GM18870 (cell line): ENCODE data around the gene GPX3.

Source experiments
- ATAC-seq: cut with Tn5 transposase; IDR thresholded peaks from one replicate; pipeline ENCODE4 v1.9.1; 2021; ENCODE audit warnings: moderate library complexity; ENCODE audit not compliant: unreplicated experiment

GPX3 gene

GRCh38 chr5:151012862-151013261 lies 7.5 kb upstream of the GPX3 start:
- ATAC-seq: no peak

GRCh38 chr5:151014680-151015343 lies 5.6 kb upstream of the GPX3 start:
- ATAC-seq: no peak

GRCh38 chr5:151015974-151016587 lies 4.3 kb upstream of the GPX3 start:
- no peak for ATAC-seq

GRCh38 chr5:151016700-151017099 lies 3.7 kb upstream of the GPX3 start:
- ATAC-seq: no peak

- no peak for ATAC-seq
Observed at GRCh38 chr5:151017897-151018296, 2.5 kb upstream of the GPX3 start.

GRCh38 chr5:151018846-151019245 lies 1.5 kb upstream of the GPX3 start:
- ATAC-seq: no peak

- ATAC-seq: no peak
Observed at GRCh38 chr5:151019331-151019730, 1.1 kb upstream of the GPX3 start.

- ATAC-seq: no peak
Observed at GRCh38 chr5:151021746-151022145, 1.4 kb downstream of the GPX3 start.

GRCh38 chr5:151022511-151023018 lies 2.2 kb downstream of the GPX3 start:
- ATAC-seq: no peak

GRCh38 chr5:151023047-151023615 lies 2.7 kb downstream of the GPX3 start:
- no peak for ATAC-seq

GRCh38 chr5:151023651-151024050 lies 3.3 kb downstream of the GPX3 start:
- no peak for ATAC-seq

- no peak for ATAC-seq
Observed at GRCh38 chr5:151024440-151025249, 4.3 kb downstream of the GPX3 start.

GRCh38 chr5:151025250-151025606 lies 4.8 kb downstream of the GPX3 start:
- ATAC-seq: no peak

GRCh38 chr5:151026088-151026487 lies 5.7 kb downstream of the GPX3 start:
- no peak for ATAC-seq

- ATAC-seq: no peak
Observed at GRCh38 chr5:151026679-151027078, 6.3 kb downstream of the GPX3 start.

- no peak for ATAC-seq
Observed at GRCh38 chr5:151027961-151028479, 7.6 kb downstream of the GPX3 start.

- no peak for ATAC-seq
Observed at GRCh38 chr5:151028717-151029116, 8.3 kb downstream of the GPX3 start.

- ATAC-seq: no peak
Observed at GRCh38 chr5:151029179-151030055, 9.0 kb downstream of the GPX3 start.

- no peak for ATAC-seq
Observed at GRCh38 chr5:151030056-151030336, 9.6 kb downstream of the GPX3 start.

GRCh38 chr5:151030379-151030778 lies 10.0 kb downstream of the GPX3 start:
- ATAC-seq: no peak

- ATAC-seq: no peak
Observed at GRCh38 chr5:151031554-151031953, 11.2 kb downstream of the GPX3 start.
